ENCODE measurements around the gene PSMC3.

DNA sequence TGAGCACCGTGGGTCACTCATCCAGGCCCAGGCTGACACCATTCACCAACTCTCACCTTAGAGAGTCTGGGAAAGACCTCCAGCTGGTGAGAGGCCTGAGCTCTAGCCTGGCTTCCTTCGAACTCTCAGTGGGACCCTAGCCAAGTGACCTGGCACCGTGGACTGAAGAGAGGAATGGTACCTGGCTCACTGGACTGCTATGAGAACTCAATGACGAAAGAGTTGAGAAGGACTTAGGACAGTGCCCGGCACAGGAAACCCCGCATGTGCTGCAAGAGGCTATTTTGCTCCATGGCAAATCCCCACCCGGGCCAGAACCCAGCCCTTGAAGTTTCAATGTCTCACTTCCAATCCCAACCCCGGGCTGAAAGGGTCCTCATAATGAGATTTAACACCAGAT, 23.3 kb upstream of the PSMC3 start:
- TF ChIP-seq POLR2A (IDR thresholded peaks at IDR 0.05; ENCODE audit: low read length) (no peak), GATA1 (IDR thresholded peaks at IDR 0.05; ENCODE audit: low read depth, low read length) (no peak)
